ENCODE results near the gene NUDCD3. TPM values are rescaled to one million over a fixed set of nuclear protein-coding genes. Genes with fewer than 3 reads are reported as not detected.

The NUDCD3 gene
- total and polyA plus RNA-seq, 2 of the 8 experiments (the other 6 are each of a cell fraction or from before 2014, with no cell fraction given) = 35.2 to 93.7 TPM

- TF ChIP-seq CEBPB (IDR thresholded peaks at IDR 0.05; ENCODE audit: low read depth, low read length) (no peak), SIX5 (IDR thresholded peaks at IDR 0.05; ENCODE audit: low read depth, low read length) (no peak), RFX5 (IDR thresholded peaks at IDR 0.05; ENCODE audit: borderline replicate concordance, low read depth, low read length) (no peak), MAFK (IDR thresholded peaks at IDR 0.05; ENCODE audit: low read depth, low read length) (no peak)
- CTCF ChIA-PET (ENCODE audit: partially characterized antibody) = no interaction called here
- H3K27me3 ChIP-seq (replicated peaks in 1 of 4; ENCODE audit: control insufficient read depth in 3 of 4, extremely low read depth in 1 of 4, insufficient read depth in 3 of 4, low read length in 3 of 4) = no peaks in the 10 kb centered on the region
- no peak overlapping the region for H2AFZ ChIP-seq (ENCODE audit: low read length)
- H3K79me2 ChIP-seq (ENCODE audit: control insufficient read depth in 1 of 2, insufficient read depth in 2 of 2, low read length in 2 of 2) = no peaks in the 10 kb centered on the region
- no peak overlapping the region for H2BK20ac ChIP-seq (ENCODE audit: low read length)
- no peak overlapping the region for H4K8ac ChIP-seq (ENCODE audit: extremely low read depth, insufficient read depth, low read length)
- no peak for FAIRE-seq
- 84% methylated on average over 10 of the region's 10 CpGs; no CpG with 5 or more reads in 1 of the 2 experiments for WGBS, 2 experiments (ENCODE audit: extremely low coverage in 1 of 2, insufficient coverage in 1 of 2, insufficient read length in 1 of 2, insufficient replicate concordance in 2 of 2, low coverage in 1 of 2, low lambda C conversion rate in 2 of 2, missing lambda C conversion rate in 1 of 2)
- peak in 1 of 2 experiments; percentile 10 for DNase-seq (ENCODE audit: low read depth in 1 of 2, low spot score in 2 of 2)
- no peak overlapping the region for H3K27ac ChIP-seq (ENCODE audit: low read depth, low read length)
- peaks cover 2 to 15% (median 4%) of the 10 kb centered on the region in 4 experiments; a peak in 4 of 8 replicates for H3K36me3 ChIP-seq (ENCODE audit: control insufficient read depth in 2 of 4, insufficient read depth in 4 of 4, low read length in 3 of 4)
- POLR2A ChIA-PET (ENCODE audit: partially characterized antibody) = interaction anchor here (2.2 kb wide), 1 partner anchor 8 kb away, joined by 8 read pairs; no protein-coding TSS in a partner anchor
- H3K4me2 ChIP-seq (ENCODE audit: insufficient read depth in 1 of 2, low read depth in 2 of 2, low read length in 2 of 2) = no peak overlapping the region
- H4K91ac ChIP-seq (replicated peaks; ENCODE audit: insufficient read length, low read length) = no peak overlapping the region
- H3K4me3 ChIP-seq (ENCODE audit: extremely low read depth in 1 of 4, insufficient read depth in 2 of 4, low read depth in 3 of 4, low read length in 4 of 4) = no peak overlapping the region
- H3K56ac ChIP-seq (replicated peaks; ENCODE audit: insufficient read length, low read depth, low read length) = no peak overlapping the region
- no peak overlapping the region for H3K4ac ChIP-seq (replicated peaks; ENCODE audit: insufficient read length, low read depth, low read length)
- H2BK5ac ChIP-seq (ENCODE audit: low read depth, low read length) = no peak overlapping the region
- no peak overlapping the region for H2AK5ac ChIP-seq (ENCODE audit: low read depth, low read length)
- no peak overlapping the region for H3K18ac ChIP-seq (ENCODE audit: extremely low read depth, low read length)
- no peaks in the 10 kb centered on the region for H3K4me1 ChIP-seq (replicated peaks in 1 of 4; ENCODE audit: control insufficient read depth in 3 of 4, insufficient read depth in 4 of 4, low read length in 3 of 4)
- H2BK12ac ChIP-seq (ENCODE audit: low read depth, low read length) = no peak overlapping the region
- no peaks in the 10 kb centered on the region for H3K23me2 ChIP-seq (ENCODE audit: low read depth, low read length)
- no peaks in the 10 kb centered on the region for H3K9me3 ChIP-seq (ENCODE audit: insufficient read depth in 2 of 2, low read depth in 1 of 2, low read length in 1 of 2)
- no peak overlapping the region for H4K5ac ChIP-seq (ENCODE audit: insufficient read length, low read depth, low read length)
- H3K23ac ChIP-seq (ENCODE audit: insufficient read length) = no peak overlapping the region
- H2BK120ac ChIP-seq (replicated peaks; ENCODE audit: low read depth, low read length) = no peak overlapping the region
- H4K20me1 ChIP-seq (replicated peaks in 1 of 2; ENCODE audit: control insufficient read depth in 1 of 2, insufficient read depth in 2 of 2, low read length in 2 of 2) = peaks cover 4 to 10% of the 10 kb centered on the region in 2 experiments
- H3K14ac ChIP-seq (ENCODE audit: insufficient read length) = no peak overlapping the region
- H3K9ac ChIP-seq (replicated peaks in 1 of 4; ENCODE audit: extremely low read depth in 1 of 4, low read depth in 3 of 4, low read length in 3 of 4) = no peak overlapping the region
- no peaks in the 10 kb centered on the region; the same call in 1 of the 2 replicates for H3K79me1 ChIP-seq (ENCODE audit: low read depth, low read length)
- no peak overlapping the region for H2BK15ac ChIP-seq (ENCODE audit: low read length)
Measured at GRCh38 chr7:44391171-44391570, 99.3 kb downstream of the NUDCD3 start.

Data from H1 (cell line).